K562 (cell line): ENCODE measurements around the gene NISCH. TPM values are rescaled to one million over a fixed set of nuclear protein-coding genes. Genes with fewer than 3 reads are reported as not detected.

Experiments used
- CEBPB ChIP-seq: fragments of 450-650 bp; IDR thresholded peaks from 2 replicates; pipeline ENCODE4 v1.6.1; 2016; ENCODE audit warnings: missing genetic modification characterization, missing compliant biosample characterization
- CHD1 ChIP-seq: fragments of 200-600 bp; sonication (generic); IDR thresholded peaks from one replicate; pipeline ENCODE4 v1.6.1; 2012; ENCODE audit warnings: mild to moderate bottlenecking, moderate library complexity, low read length, inconsistent platforms
- DMBX1 ChIP-seq: fragments of 250-450 bp; sonication (Bioruptor Pico); IDR thresholded peaks from 2 replicates; pipeline ENCODE4 v1.8.0; 2022; ENCODE audit warnings: inconsistent platforms, mild to moderate bottlenecking, moderate library complexity, borderline replicate concordance
- KDM2B ChIP-seq: fragments of 250-450 bp; sonication (Bioruptor Pico); IDR thresholded peaks from 2 replicates; pipeline ENCODE4 v1.8.0; 2021; ENCODE audit warnings: mild to moderate bottlenecking, moderate library complexity
- LARP7 ChIP-seq: fragments of 450-650 bp; IDR thresholded peaks from 2 replicates; pipeline ENCODE4 v1.6.1; 2016
- MCM3 ChIP-seq: fragments of 450-650 bp; IDR thresholded peaks from 2 replicates; pipeline ENCODE4 v1.6.1; 2016
- MCM5 ChIP-seq: fragments of 450-650 bp; IDR thresholded peaks from 2 replicates; pipeline ENCODE4 v1.6.1; 2016; ENCODE audit warnings: low read depth
- MGA ChIP-seq: fragments of 450-650 bp; IDR thresholded peaks from 2 replicates; pipeline ENCODE4 v1.6.1; 2016; ENCODE audit warnings: mild to moderate bottlenecking, moderate library complexity
- MITF ChIP-seq: IDR thresholded peaks from 2 replicates; pipeline ENCODE4 v1.6.1; 2014; ENCODE audit warnings: antibody characterized with exemption
- NFYB ChIP-seq: IDR thresholded peaks from 2 replicates; pipeline ENCODE4 v1.6.1; 2011; ENCODE audit warnings: mild to moderate bottlenecking, moderate library complexity; ENCODE audit not compliant: insufficient read length; ENCODE audit errors: extremely low read depth
- RBM22 ChIP-seq: fragments of 200-400 bp; formaldehyde crosslinking; IDR thresholded peaks from 2 replicates; pipeline ENCODE4 v1.6.1; 2018; ENCODE audit warnings: low read length, low read depth; ENCODE audit not compliant: poor library complexity, severe bottlenecking
- SIRT6 ChIP-seq: IDR thresholded peaks from one replicate; pipeline ENCODE4 v1.6.1; 2012; ENCODE audit warnings: low read depth, mild to moderate bottlenecking, control low read depth, inconsistent platforms, low read length, moderate library complexity
- TEAD1 ChIP-seq, 2 experiments: fragments of 450-650 bp in 1 of 2; sonication (generic) in 1 of 2; formaldehyde crosslinking; IDR thresholded peaks; 2 replicates each; pipeline versions ENCODE4 v1.4.0 to v1.8.0; 2020 to 2022; ENCODE audit warnings: mild to moderate bottlenecking in 2 of 2, missing genetic modification reagents in 1 of 2
- ZBTB17 ChIP-seq: fragments of 450-650 bp; formaldehyde crosslinking; IDR thresholded peaks from 2 replicates; pipeline ENCODE4 v1.4.0; 2020; ENCODE audit warnings: mild to moderate bottlenecking
- ZNF511 ChIP-seq: sonication (generic); formaldehyde crosslinking; IDR thresholded peaks from 2 replicates; pipeline ENCODE4 v1.8.0; 2022; ENCODE audit warnings: mild to moderate bottlenecking, missing genetic modification reagents
- polyA plus RNA-seq, 8 experiments: library from polyadenylated mRNA; depleted of rRNA in 4 of 8; stranded (reverse) in 5 of 8; unstranded in 3 of 8; fragments of >200 nt; fragmentation: Nextera tagmentation in 2 of 8; fragmentation: Illumina TruSeq in 1 of 8; extraction: Ambion mirVana in 2 of 8; extraction: Trizol in 1 of 8; gene quantifications; 2 replicates each; pipeline versions ENCODE4 v1.2.1 to v1.2.3, GENCODE V29; 2011 to 2014; ENCODE audit warnings: inconsistent platforms in 1 of 8, missing spikeins in 1 of 8
- total RNA-seq, 7 experiments: library from RNA; depleted of rRNA in 6 of 7; stranded (reverse); fragments of >200 nt in 6 of 7; fragmentation: Illumina TruSeq in 2 of 7; extraction: Trizol in 2 of 7; gene quantifications; 2 replicates each; pipeline versions ENCODE4 v1.2.1 to v1.2.3, GENCODE V29; 2011 to 2021; ENCODE audit warnings: low replicate concordance in 1 of 7

Gene NISCH
- total and polyA plus RNA-seq, 9 of the 15 experiments (the other 6 are each of a cell fraction or from before 2014, with no cell fraction given): 0.44 to 43.5 (median 23.4) TPM

- no peak for TF ChIP-seq LARP7
- no peak for TF ChIP-seq DMBX1 (CRISPR knock-in tag)
- peak; percentile 60 for TF ChIP-seq MGA
- TF ChIP-seq ZNF511 (CRISPR knock-in tag): peak; percentile 47; the same call in 1 of the 2 replicates
- no peak for TF ChIP-seq RBM22
- no peak for TF ChIP-seq MCM3
- no peak for TF ChIP-seq CEBPB (tag)
- no peak for TF ChIP-seq CHD1
- no peak for TF ChIP-seq KDM2B (CRISPR knock-in tag)
- 0 out of 4 replicates have a peak, but pooled peaks of 1 of the 2 experiments have one; percentile 32 for TF ChIP-seq TEAD1 (CRISPR knock-in tag; IDR thresholded peaks at IDR 0.05)
- TF ChIP-seq ZBTB17: no peak
- TF ChIP-seq SIRT6: no peak
- TF ChIP-seq MCM5: no peak
- 0 out of 2 replicates have a peak, but pooled peaks have one; percentile 53 for TF ChIP-seq MITF
- peak; percentile 94 for TF ChIP-seq NFYB
These were observed 81.2 kb downstream of the NISCH start, which contains the start of gene UQCC5 (continued) for GRCh38 chr3:52536369-52537164.
